Nephron (organoid): ENCODE measurements around the gene UFSP2.

Experiments
- H3K27ac Mint-ChIP-seq, 3 experiments: 2 replicates each; pipeline ENCODE4 v1.8.0; 2020; ENCODE audit warnings: mixed read lengths in 3 of 3, mild to moderate bottlenecking in 2 of 3, moderate library complexity in 1 of 3
- H3K27me3 Mint-ChIP-seq: 2 replicates; pipeline ENCODE4 v1.8.0; 2021; ENCODE audit warnings: low read depth, mild to moderate bottlenecking, moderate library complexity, mixed read lengths
- H3K36me3 Mint-ChIP-seq: 2 replicates; pipeline ENCODE4 v1.8.0; 2020; ENCODE audit warnings: low read depth, mixed read lengths
- H3K4me1 Mint-ChIP-seq: 2 replicates; pipeline ENCODE4 v1.8.0; 2020; ENCODE audit warnings: mixed read lengths
- H3K4me3 Mint-ChIP-seq, 3 experiments: 2 replicates each; pipeline ENCODE4 v1.8.0; 2020; ENCODE audit warnings: mild to moderate bottlenecking in 3 of 3, mixed read lengths in 3 of 3, moderate library complexity in 2 of 3
- H3K9me3 Mint-ChIP-seq: 2 replicates; pipeline ENCODE4 v1.8.0; 2020; ENCODE audit warnings: mixed read lengths
- TF ChIP-seq, protein P1 (sequence below), 3 experiments: fragments of 200-600 bp; sonication (generic); IDR thresholded peaks; one replicate each; pipeline ENCODE4 v1.5.0; 2021; ENCODE audit warnings: antibody characterized with exemption in 3 of 3; ENCODE audit not compliant: unreplicated experiment in 3 of 3

The UFSP2 gene

GRCh38 chr4:185396724-185397385 is 28.9 kb downstream of the UFSP2 start, which contains the start of gene ANKRD37:
TSS of gene ANKRD37 (plus strand) at chr4:185396841. CDS start at chr4:185396924, 83 bp downstream.
- Mint-ChIP-seq H3K9me3 (no peaks in the 10 kb centered on the region), H3K27ac (peak within 1 kb of the TSS; percentile 91 to 97 (median 95)), H3K36me3 (peaks cover 28% of the 10 kb centered on the region), H3K27me3 (no peaks in the 10 kb centered on the region), H3K4me3 (peak within 1 kb of the TSS; percentile 90 to 94 (median 93)), H3K4me1 (peaks cover 28% of the 10 kb centered on the region)
- TF ChIP-seq, protein P1, sequence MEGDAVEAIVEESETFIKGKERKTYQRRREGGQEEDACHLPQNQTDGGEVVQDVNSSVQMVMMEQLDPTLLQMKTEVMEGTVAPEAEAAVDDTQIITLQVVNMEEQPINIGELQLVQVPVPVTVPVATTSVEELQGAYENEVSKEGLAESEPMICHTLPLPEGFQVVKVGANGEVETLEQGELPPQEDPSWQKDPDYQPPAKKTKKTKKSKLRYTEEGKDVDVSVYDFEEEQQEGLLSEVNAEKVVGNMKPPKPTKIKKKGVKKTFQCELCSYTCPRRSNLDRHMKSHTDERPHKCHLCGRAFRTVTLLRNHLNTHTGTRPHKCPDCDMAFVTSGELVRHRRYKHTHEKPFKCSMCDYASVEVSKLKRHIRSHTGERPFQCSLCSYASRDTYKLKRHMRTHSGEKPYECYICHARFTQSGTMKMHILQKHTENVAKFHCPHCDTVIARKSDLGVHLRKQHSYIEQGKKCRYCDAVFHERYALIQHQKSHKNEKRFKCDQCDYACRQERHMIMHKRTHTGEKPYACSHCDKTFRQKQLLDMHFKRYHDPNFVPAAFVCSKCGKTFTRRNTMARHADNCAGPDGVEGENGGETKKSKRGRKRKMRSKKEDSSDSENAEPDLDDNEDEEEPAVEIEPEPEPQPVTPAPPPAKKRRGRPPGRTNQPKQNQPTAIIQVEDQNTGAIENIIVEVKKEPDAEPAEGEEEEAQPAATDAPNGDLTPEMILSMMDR (IDR thresholded peaks at IDR 0.05; ENCODE audit: unreplicated experiment in 3 of 3) = no peak

DNA sequence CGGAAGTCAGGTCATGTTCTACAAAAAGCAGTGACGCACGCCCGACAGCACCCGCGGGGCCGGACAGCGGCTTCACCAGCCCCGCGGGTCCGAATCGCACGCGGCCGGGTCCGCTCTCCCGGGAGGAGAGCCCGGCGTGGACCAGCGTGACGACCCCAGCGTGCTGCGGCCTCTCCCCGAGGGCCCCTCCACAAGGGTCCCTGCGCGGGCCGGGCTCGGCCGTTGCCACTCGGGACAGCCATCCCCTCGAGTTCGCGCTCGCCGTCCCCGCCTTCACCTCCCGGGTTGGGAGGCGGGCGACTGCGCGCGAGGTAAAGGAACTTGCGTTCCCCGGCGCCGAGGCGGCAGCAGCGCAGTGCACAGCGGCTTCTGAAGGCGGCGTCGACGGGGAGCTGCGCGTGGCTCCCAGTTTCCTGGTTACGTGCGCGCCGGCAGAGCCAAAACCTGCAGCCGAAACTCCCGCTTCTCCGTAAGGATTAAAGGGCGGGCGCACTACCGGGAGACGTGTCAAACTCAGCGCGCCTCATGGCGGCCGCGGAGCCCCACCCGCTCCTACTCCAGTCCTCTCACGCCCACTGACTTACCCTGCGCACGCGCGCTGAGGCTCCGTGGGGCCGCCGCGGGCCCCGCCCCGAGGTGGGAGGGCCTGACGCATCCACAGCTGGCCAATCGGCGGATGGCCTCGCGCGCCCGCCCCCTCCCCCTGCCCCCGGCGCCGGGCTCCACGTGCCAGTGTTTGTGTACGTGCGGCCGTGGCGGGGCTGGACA is 29.6 kb downstream of the UFSP2 start:
- peaks cover 4% of the 10 kb centered on the region for H3K9me3 Mint-ChIP-seq
- H3K36me3 Mint-ChIP-seq = peaks cover 26% of the 10 kb centered on the region
- no peaks in the 10 kb centered on the region for H3K27me3 Mint-ChIP-seq
- TF ChIP-seq, protein P1 (IDR thresholded peaks at IDR 0.05; ENCODE audit: unreplicated experiment in 3 of 3) = no peak
- H3K4me3 Mint-ChIP-seq = peak overlapping the region; percentile 90 to 94 (median 93)
- H3K27ac Mint-ChIP-seq = peak overlapping the region; percentile 91 to 97 (median 95)
- H3K4me1 Mint-ChIP-seq = peaks cover 28% of the 10 kb centered on the region

GRCh38 chr4:185395238-185395955 is 30.4 kb downstream of the UFSP2 start, which contains the start of gene LRP2BP:
TSS of gene LRP2BP (minus strand) at chr4:185395924. CDS start at chr4:185378186, 17,738 bp downstream.
- Mint-ChIP-seq H3K36me3 (peaks cover 21% of the 10 kb centered on the region), H3K4me3 (peak within 1 kb of the TSS; percentile 90 to 94 (median 93)), H3K27me3 (no peaks in the 10 kb centered on the region), H3K27ac (peak within 1 kb of the TSS; percentile 91 to 97 (median 95)), H3K4me1 (peaks cover 28% of the 10 kb centered on the region), H3K9me3 (peaks cover 4% of the 10 kb centered on the region)
- TF ChIP-seq, protein P1 (IDR thresholded peaks at IDR 0.05; ENCODE audit: unreplicated experiment in 3 of 3) = no peak

DNA sequence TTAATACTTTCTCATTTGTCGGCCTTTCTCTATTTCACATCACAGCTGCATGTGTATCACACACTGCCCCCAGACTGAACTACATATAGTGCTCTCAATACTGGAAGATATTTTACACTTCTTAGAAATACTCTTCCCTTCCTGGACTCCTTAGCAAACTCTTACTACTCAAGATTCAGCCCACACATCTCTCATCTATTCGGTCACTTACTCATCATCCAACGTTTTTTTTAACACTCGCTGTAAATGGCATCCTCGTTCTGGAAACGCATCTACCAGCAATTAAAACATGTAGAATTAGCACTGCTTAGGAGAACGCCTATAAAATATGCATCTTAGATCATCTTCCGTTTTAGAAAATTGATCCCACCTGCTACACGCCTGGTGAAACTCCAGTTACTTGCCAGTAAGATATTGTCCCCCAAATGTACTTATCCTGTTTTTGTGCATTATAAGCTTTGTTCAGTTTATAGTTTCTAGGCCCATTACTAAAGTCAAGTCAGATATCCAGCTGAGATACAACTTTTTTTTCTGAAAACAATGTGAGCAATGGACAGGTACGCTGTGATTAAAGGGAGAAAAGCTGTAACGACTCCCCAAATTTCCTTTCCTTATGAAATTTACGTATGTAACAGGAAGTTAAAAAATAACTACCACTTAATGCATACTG is 31.1 kb downstream of the UFSP2 start:
- Mint-ChIP-seq H3K27ac (peak overlapping the region; percentile 2 to 4 (median 4)), H3K4me1 (peaks cover 28% of the 10 kb centered on the region), H3K36me3 (peaks cover 14% of the 10 kb centered on the region), H3K4me3 (peak overlapping the region; percentile 63 to 84 (median 65)), H3K9me3 (peaks cover 4% of the 10 kb centered on the region), H3K27me3 (no peaks in the 10 kb centered on the region)
- TF ChIP-seq, protein P1 (IDR thresholded peaks at IDR 0.05; ENCODE audit: unreplicated experiment in 3 of 3) = no peak

GRCh38 chr4:185392156-185392555 is 33.6 kb downstream of the UFSP2 start:
- H3K9me3 Mint-ChIP-seq = peaks cover 4% of the 10 kb centered on the region
- H3K27me3 Mint-ChIP-seq = no peaks in the 10 kb centered on the region
- H3K27ac Mint-ChIP-seq = no peak overlapping the region
- TF ChIP-seq, protein P1 (IDR thresholded peaks at IDR 0.05; ENCODE audit: unreplicated experiment in 3 of 3) = no peak
- H3K36me3 Mint-ChIP-seq = peaks cover 8% of the 10 kb centered on the region
- peaks cover 18% of the 10 kb centered on the region for H3K4me1 Mint-ChIP-seq
- H3K4me3 Mint-ChIP-seq = no peak overlapping the region
